HG03378 (cell line): ENCODE measurements around the gene MAP7D2.
A peak's percentile ranks its signal among the peaks of the same experiment; 100 is the strongest.

Experiments
- ATAC-seq: cut with Tn5 transposase; IDR thresholded peaks from one replicate; pipeline ENCODE4 v1.9.1; 2021; ENCODE audit warnings: mild to moderate bottlenecking, moderate library complexity; ENCODE audit not compliant: unreplicated experiment

Gene MAP7D2

GRCh38 chrX:20046223-20046622 lies 70.5 kb downstream of the MAP7D2 start:
- no peak for ATAC-seq

GRCh38 chrX:20042221-20042620 lies 74.5 kb downstream of the MAP7D2 start:
- no peak for ATAC-seq

- ATAC-seq: no peak
Observed at GRCh38 chrX:20038966-20039365, 77.7 kb downstream of the MAP7D2 start.

- ATAC-seq: no peak
Observed at GRCh38 chrX:20037186-20037585, 79.5 kb downstream of the MAP7D2 start.

- no peak for ATAC-seq
Observed at GRCh38 chrX:20032201-20032600, 84.5 kb downstream of the MAP7D2 start.

GRCh38 chrX:20029728-20030127 lies 87.0 kb downstream of the MAP7D2 start:
- ATAC-seq: no peak

GRCh38 chrX:20028588-20028987 lies 88.1 kb downstream of the MAP7D2 start:
- no peak for ATAC-seq

GRCh38 chrX:20026278-20026677 lies 90.4 kb downstream of the MAP7D2 start:
- ATAC-seq: no peak

- ATAC-seq: no peak
Observed at GRCh38 chrX:20019672-20020365, 96.9 kb downstream of the MAP7D2 start.

GRCh38 chrX:20016616-20016945 lies 100.1 kb downstream of the MAP7D2 start:
- ATAC-seq: no peak

GRCh38 chrX:20015945-20016615 lies 100.6 kb downstream of the MAP7D2 start:
- ATAC-seq: no peak

GRCh38 chrX:20015422-20015821 lies 101.3 kb downstream of the MAP7D2 start:
- ATAC-seq: peak; percentile 49

GRCh38 chrX:20011608-20012007 lies 105.1 kb downstream of the MAP7D2 start:
- ATAC-seq: no peak

- no peak for ATAC-seq
Observed at GRCh38 chrX:20007962-20008622, 108.6 kb downstream of the MAP7D2 start.

- ATAC-seq: no peak
Observed at GRCh38 chrX:20005883-20006282, 110.8 kb downstream of the MAP7D2 start.

GRCh38 chrX:20001588-20001987 lies 115.1 kb downstream of the MAP7D2 start:
- no peak for ATAC-seq

GRCh38 chrX:19991350-19991718 lies 125.4 kb downstream of the MAP7D2 start:
- no peak for ATAC-seq

GRCh38 chrX:19990556-19991349 lies 126.0 kb downstream of the MAP7D2 start, which contains the start of gene BCLAF3:
TSS of gene BCLAF3 (minus strand) at chrX:19991061. CDS start at chrX:19970264, 20,797 bp downstream.
- ATAC-seq: peak; percentile 84

GRCh38 chrX:19990151-19990555 lies 126.6 kb downstream of the MAP7D2 start:
- peak; percentile 17 for ATAC-seq

- ATAC-seq: no peak
Observed at GRCh38 chrX:19987856-19988255, 128.9 kb downstream of the MAP7D2 start.

- ATAC-seq: no peak
Observed at GRCh38 chrX:19986531-19986930, 130.2 kb downstream of the MAP7D2 start.
